Mesendoderm (in vitro differentiated cells): Measurements from ENCODE around the gene ATP12A.

Experiments used
- DNase-seq: peaks from one replicate; pipeline ENCODE4 v3.0.0; 2013
- H2AK5ac ChIP-seq: 2 replicates; pipeline ENCODE4 v1.6.1; 2013; ENCODE audit warnings: low read length, inconsistent platforms
- H2BK120ac ChIP-seq: 2 replicates; pipeline ENCODE4 v1.6.1; 2013; ENCODE audit warnings: low read depth, mild to moderate bottlenecking, low read length, moderate library complexity, mixed read lengths
- H2BK15ac ChIP-seq: replicated peaks from 2 replicates; pipeline ENCODE4 v1.6.1; 2013; ENCODE audit warnings: low read depth, mild to moderate bottlenecking, moderate library complexity
- H2BK5ac ChIP-seq: 2 replicates; pipeline ENCODE4 v1.6.1; 2013; ENCODE audit warnings: low read length, inconsistent platforms
- H3K18ac ChIP-seq: 2 replicates; pipeline ENCODE4 v1.6.1; 2013; ENCODE audit warnings: mild to moderate bottlenecking, low read length, mixed read lengths
- H3K23ac ChIP-seq: one replicate; pipeline ENCODE4 v1.6.1; 2013; ENCODE audit warnings: low read length
- H3K27ac ChIP-seq: 2 replicates; pipeline ENCODE4 v1.5.1; 2013; ENCODE audit warnings: low read depth, mild to moderate bottlenecking, inconsistent platforms, low read length, moderate library complexity
- H3K27me3 ChIP-seq: 2 replicates; pipeline ENCODE4 v1.6.1; 2013; ENCODE audit warnings: low read length, control low read depth, mild to moderate bottlenecking, inconsistent platforms; ENCODE audit not compliant: insufficient read depth, poor library complexity
- H3K36me3 ChIP-seq: 2 replicates; pipeline ENCODE4 v1.6.1; 2013; ENCODE audit warnings: low read length, inconsistent platforms; ENCODE audit not compliant: control insufficient read depth, insufficient read depth
- H3K4ac ChIP-seq: one replicate; pipeline ENCODE4 v1.6.1; 2013; ENCODE audit warnings: low read depth, mild to moderate bottlenecking, low read length, moderate library complexity
- H3K4me1 ChIP-seq: 2 replicates; pipeline ENCODE4 v1.6.1; 2013; ENCODE audit warnings: low read depth, low read length, inconsistent platforms; ENCODE audit not compliant: control insufficient read depth
- H3K4me2 ChIP-seq: 2 replicates; pipeline ENCODE4 v1.6.1; 2013; ENCODE audit warnings: low read length
- H3K4me3 ChIP-seq: 2 replicates; pipeline ENCODE4 v1.5.1; 2013; ENCODE audit warnings: mild to moderate bottlenecking, low read length
- H3K56ac ChIP-seq: one replicate; pipeline ENCODE4 v1.6.1; 2013; ENCODE audit warnings: low read length
- H3K79me1 ChIP-seq: 2 replicates; pipeline ENCODE4 v1.6.1; 2013; ENCODE audit warnings: low read length, inconsistent platforms
- H3K79me2 ChIP-seq: 2 replicates; pipeline ENCODE4 v1.6.1; 2013; ENCODE audit warnings: mild to moderate bottlenecking, low read length; ENCODE audit not compliant: control insufficient read depth, insufficient read depth
- H3K9ac ChIP-seq: 2 replicates; pipeline ENCODE4 v1.6.1; 2013; ENCODE audit warnings: low read length, inconsistent platforms
- H4K5ac ChIP-seq: one replicate; pipeline ENCODE4 v1.6.1; 2013; ENCODE audit warnings: low read length
- H4K8ac ChIP-seq: one replicate; pipeline ENCODE4 v1.6.1; 2013; ENCODE audit warnings: low read depth, mild to moderate bottlenecking, control low read depth, low read length, moderate library complexity
- WGBS: extraction: QIAGEN DNeasy Blood & Tissue Kit; methylation state at CpG from one replicate; pipeline ENCODE4 v1.1.7; 2013; ENCODE audit warnings: low lambda C conversion rate, missing lambda C conversion rate; ENCODE audit not compliant: insufficient coverage; ENCODE audit errors: extremely low coverage; 5-methylcytosine and 5-hydroxymethylcytosine counted together

The ATP12A gene

GRCh38 chr13:24706886-24707585 is 26.8 kb downstream of the ATP12A start:
- Histone ChIP-seq H3K4me1 (no peaks in the 10 kb centered on the region), H3K4me2 (no peak overlapping the region), H4K8ac (no peak overlapping the region), H3K79me1 (no peaks in the 10 kb centered on the region), H3K23ac (no peak overlapping the region), H4K5ac (no peak overlapping the region), H2BK120ac (no peak overlapping the region), H3K36me3 (peaks cover 3% of the 10 kb centered on the region), H3K79me2 (no peaks in the 10 kb centered on the region), H2AK5ac (no peak overlapping the region), H3K27ac (no peak overlapping the region), H2BK5ac (no peak overlapping the region), H3K9ac (no peak overlapping the region), H3K56ac (no peak overlapping the region), H2BK15ac (no peak overlapping the region), H3K4me3 (no peak overlapping the region), H3K18ac (no peak overlapping the region), H3K27me3 (no peaks in the 10 kb centered on the region), H3K4ac (no peak overlapping the region)
- no peak for DNase-seq
- no CpG with 5 or more reads among the region's 14 CpGs for WGBS

GRCh38 chr13:24709186-24709913 is 29.1 kb downstream of the ATP12A start:
- no peak overlapping the region for H3K9ac ChIP-seq
- no peak overlapping the region for H2BK15ac ChIP-seq
- no peak overlapping the region for H3K23ac ChIP-seq
- no peak overlapping the region for H4K5ac ChIP-seq
- H3K4me2 ChIP-seq: no peak overlapping the region
- H3K4me3 ChIP-seq: no peak overlapping the region
- H3K18ac ChIP-seq: no peak overlapping the region
- H3K27me3 ChIP-seq: no peaks in the 10 kb centered on the region
- no peak overlapping the region for H3K4ac ChIP-seq
- no peak overlapping the region for H4K8ac ChIP-seq
- DNase-seq: no peak
- H2AK5ac ChIP-seq: no peak overlapping the region
- H3K79me2 ChIP-seq: no peaks in the 10 kb centered on the region
- H3K4me1 ChIP-seq: no peaks in the 10 kb centered on the region
- no peaks in the 10 kb centered on the region for H3K79me1 ChIP-seq
- H2BK5ac ChIP-seq: no peak overlapping the region
- no peak overlapping the region for H2BK120ac ChIP-seq
- no peak overlapping the region for H3K27ac ChIP-seq
- H3K36me3 ChIP-seq: peaks cover 3% of the 10 kb centered on the region
- WGBS: no CpG with 5 or more reads among the region's 18 CpGs
- no peak overlapping the region for H3K56ac ChIP-seq

- Histone ChIP-seq H3K79me2 (no peaks in the 10 kb centered on the region), H3K56ac (no peak overlapping the region), H3K36me3 (peaks cover 3% of the 10 kb centered on the region), H3K23ac (no peak overlapping the region), H3K4me1 (peaks cover 5% of the 10 kb centered on the region), H2BK5ac (no peak overlapping the region), H3K4me2 (no peak overlapping the region), H3K27ac (no peak overlapping the region), H2AK5ac (peak overlapping the region; percentile 29), H3K4me3 (no peak overlapping the region), H3K27me3 (no peaks in the 10 kb centered on the region), H4K5ac (no peak overlapping the region), H4K8ac (no peak overlapping the region), H3K4ac (no peak overlapping the region), H3K9ac (no peak overlapping the region), H3K18ac (peak overlapping the region; percentile 4), H3K79me1 (no peaks in the 10 kb centered on the region), H2BK120ac (no peak overlapping the region), H2BK15ac (no peak overlapping the region)
- WGBS: no CpG with 5 or more reads among the region's 2 CpGs
- DNase-seq: no peak
Observed at GRCh38 chr13:24713022-24713421, 32.8 kb downstream of the ATP12A start.

GRCh38 chr13:24716011-24716410 is 35.8 kb downstream of the ATP12A start:
- H4K8ac ChIP-seq: no peak overlapping the region
- no peak overlapping the region for H3K18ac ChIP-seq
- H3K56ac ChIP-seq: no peak overlapping the region
- H3K4me2 ChIP-seq: no peak overlapping the region
- no peak overlapping the region for H2BK15ac ChIP-seq
- no peaks in the 10 kb centered on the region for H3K79me1 ChIP-seq
- H3K4ac ChIP-seq: no peak overlapping the region
- no peaks in the 10 kb centered on the region for H3K79me2 ChIP-seq
- no peak overlapping the region for H3K23ac ChIP-seq
- peak overlapping the region; percentile 95 for H3K27ac ChIP-seq
- peaks cover 5% of the 10 kb centered on the region for H3K4me1 ChIP-seq
- H3K9ac ChIP-seq: no peak overlapping the region
- H2AK5ac ChIP-seq: no peak overlapping the region
- DNase-seq: peak; percentile 97
- H3K36me3 ChIP-seq: peaks cover 2% of the 10 kb centered on the region
- no CpG with 5 or more reads among the region's 5 CpGs for WGBS
- no peak overlapping the region for H2BK120ac ChIP-seq
- no peaks in the 10 kb centered on the region for H3K27me3 ChIP-seq
- H4K5ac ChIP-seq: no peak overlapping the region
- H2BK5ac ChIP-seq: no peak overlapping the region
- H3K4me3 ChIP-seq: no peak overlapping the region

GRCh38 chr13:24716446-24716845 is 36.2 kb downstream of the ATP12A start:
- Histone ChIP-seq H3K18ac (no peak overlapping the region), H3K79me2 (no peaks in the 10 kb centered on the region), H3K56ac (peak overlapping the region; percentile 49), H3K9ac (no peak overlapping the region), H3K79me1 (no peaks in the 10 kb centered on the region), H3K4me2 (no peak overlapping the region), H2AK5ac (no peak overlapping the region), H3K4me1 (peaks cover 5% of the 10 kb centered on the region), H3K27ac (peak overlapping the region; percentile 95), H3K36me3 (no peaks in the 10 kb centered on the region), H3K23ac (no peak overlapping the region), H4K5ac (no peak overlapping the region), H3K4me3 (no peak overlapping the region), H2BK15ac (no peak overlapping the region), H3K27me3 (no peaks in the 10 kb centered on the region), H2BK120ac (no peak overlapping the region), H3K4ac (no peak overlapping the region), H4K8ac (no peak overlapping the region), H2BK5ac (no peak overlapping the region)
- no CpG with 5 or more reads among the region's 7 CpGs for WGBS
- DNase-seq: peak; percentile 83
